ENCODE measurements around the gene ZNF516.

The ZNF516 gene

GRCh38 chr18:76379226-76380126 is 115.6 kb downstream of the ZNF516 start:
- DNase-seq = no peak

- no peak for DNase-seq
Measured at GRCh38 chr18:76378526-76379215, 116.4 kb downstream of the ZNF516 start.

GRCh38 chr18:76377359-76377756 is 117.7 kb downstream of the ZNF516 start:
- DNase-seq = no peak

GRCh38 chr18:76376668-76377358 is 118.2 kb downstream of the ZNF516 start:
- DNase-seq = no peak

GRCh38 chr18:76376225-76376624 is 118.8 kb downstream of the ZNF516 start:
- DNase-seq = no peak

- DNase-seq = no peak
Measured at GRCh38 chr18:76374330-76375281, 120.4 kb downstream of the ZNF516 start.

- DNase-seq = no peak
Measured at GRCh38 chr18:76373297-76373696, 121.7 kb downstream of the ZNF516 start.

GRCh38 chr18:76371301-76372203 is 123.5 kb downstream of the ZNF516 start:
- DNase-seq = no peak

- DNase-seq = no peak
Measured at GRCh38 chr18:76370686-76371085, 124.4 kb downstream of the ZNF516 start.

GRCh38 chr18:76370201-76370600 is 124.8 kb downstream of the ZNF516 start:
- DNase-seq = no peak

GRCh38 chr18:76369791-76370190 is 125.3 kb downstream of the ZNF516 start:
- DNase-seq = no peak

- DNase-seq = no peak
Measured at GRCh38 chr18:76368976-76369375, 126.1 kb downstream of the ZNF516 start.

GRCh38 chr18:76368271-76368670 is 126.8 kb downstream of the ZNF516 start:
- no peak for DNase-seq

- no peak for DNase-seq
Measured at GRCh38 chr18:76367168-76368125, 127.6 kb downstream of the ZNF516 start.

GRCh38 chr18:76365561-76365960 is 129.5 kb downstream of the ZNF516 start:
- DNase-seq = no peak

GRCh38 chr18:76364282-76365259 is 130.5 kb downstream of the ZNF516 start:
- DNase-seq = no peak

GRCh38 chr18:76363436-76364120 is 131.5 kb downstream of the ZNF516 start:
- no peak for DNase-seq

- DNase-seq = no peak
Measured at GRCh38 chr18:76362676-76363075, 132.4 kb downstream of the ZNF516 start.

All from NCI-H1694 treated with DMSO at 0.1 percent for 48 hours (cell line).